ENCODE data around the gene ACVR2B. TPM values are rescaled to one million over a fixed set of nuclear protein-coding genes. Genes with fewer than 3 reads are reported as not detected.

Gene ACVR2B
- total RNA-seq, 1 donor from 2014 or later, result 6.6 TPM

- Histone ChIP-seq H3K4me3 (peak overlapping the region; percentile 28), H3K9me3 (no peaks in the 10 kb centered on the region), H3K27me3 (no peaks in the 10 kb centered on the region), H3K27ac (peak overlapping the region; percentile 48), H3K4me1 (peaks cover 49% of the 10 kb centered on the region), H3K36me3 (no peaks in the 10 kb centered on the region)
- intact Hi-C loops (cut with DNase I), result no loop called here
- TF ChIP-seq, protein P1, sequence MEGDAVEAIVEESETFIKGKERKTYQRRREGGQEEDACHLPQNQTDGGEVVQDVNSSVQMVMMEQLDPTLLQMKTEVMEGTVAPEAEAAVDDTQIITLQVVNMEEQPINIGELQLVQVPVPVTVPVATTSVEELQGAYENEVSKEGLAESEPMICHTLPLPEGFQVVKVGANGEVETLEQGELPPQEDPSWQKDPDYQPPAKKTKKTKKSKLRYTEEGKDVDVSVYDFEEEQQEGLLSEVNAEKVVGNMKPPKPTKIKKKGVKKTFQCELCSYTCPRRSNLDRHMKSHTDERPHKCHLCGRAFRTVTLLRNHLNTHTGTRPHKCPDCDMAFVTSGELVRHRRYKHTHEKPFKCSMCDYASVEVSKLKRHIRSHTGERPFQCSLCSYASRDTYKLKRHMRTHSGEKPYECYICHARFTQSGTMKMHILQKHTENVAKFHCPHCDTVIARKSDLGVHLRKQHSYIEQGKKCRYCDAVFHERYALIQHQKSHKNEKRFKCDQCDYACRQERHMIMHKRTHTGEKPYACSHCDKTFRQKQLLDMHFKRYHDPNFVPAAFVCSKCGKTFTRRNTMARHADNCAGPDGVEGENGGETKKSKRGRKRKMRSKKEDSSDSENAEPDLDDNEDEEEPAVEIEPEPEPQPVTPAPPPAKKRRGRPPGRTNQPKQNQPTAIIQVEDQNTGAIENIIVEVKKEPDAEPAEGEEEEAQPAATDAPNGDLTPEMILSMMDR (IDR thresholded peaks at IDR 0.05), result no peak
- DNase-seq (peak; percentile 86), ATAC-seq (peak; percentile 74)
Measured at GRCh38 chr3:38458796-38459498, 5.3 kb downstream of the ACVR2B start.

DNA sequence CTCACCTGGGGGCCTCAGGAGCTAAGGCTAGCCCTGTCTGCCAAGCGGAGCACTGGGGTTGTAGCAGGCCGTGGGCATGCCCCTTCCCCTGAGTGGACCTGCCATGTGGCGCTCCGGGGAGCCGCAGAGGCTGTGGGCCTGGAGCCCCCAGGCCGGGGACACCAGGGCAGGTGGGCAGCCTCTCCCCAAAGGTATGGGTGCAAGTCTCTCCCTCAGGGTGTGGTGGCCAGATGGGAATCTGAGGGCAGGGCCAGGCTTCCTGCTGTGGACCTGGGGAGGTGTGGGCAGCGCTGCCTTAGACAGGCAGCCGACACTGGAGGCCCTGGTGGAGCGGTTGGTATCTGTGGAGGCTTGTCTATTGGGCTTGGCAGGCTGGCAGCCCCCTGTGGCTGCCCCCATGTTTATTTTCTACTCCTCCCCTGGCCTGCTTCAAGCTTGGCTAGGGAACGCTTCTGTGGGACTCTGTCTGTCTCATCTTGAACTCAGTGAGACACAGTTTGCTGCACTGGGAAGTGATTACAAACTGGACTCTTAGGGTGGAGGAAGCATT, 5.9 kb downstream of the ACVR2B start:
- no peak for DNase-seq
- Histone ChIP-seq H3K4me1 (peaks cover 49% of the 10 kb centered on the region), H3K27me3 (no peaks in the 10 kb centered on the region), H3K9me3 (no peaks in the 10 kb centered on the region), H3K4me3 (peak overlapping the region; percentile 28), H3K36me3 (no peaks in the 10 kb centered on the region), H3K27ac (peak overlapping the region; percentile 48)
- intact Hi-C loops (cut with DNase I), result no loop called here
- peak; percentile 2 for ATAC-seq
- TF ChIP-seq, protein P1 (IDR thresholded peaks at IDR 0.05), result no peak

- Histone ChIP-seq H3K27me3 (no peaks in the 10 kb centered on the region), H3K36me3 (no peaks in the 10 kb centered on the region), H3K4me3 (no peak overlapping the region), H3K27ac (no peak overlapping the region), H3K9me3 (no peaks in the 10 kb centered on the region), H3K4me1 (peaks cover 47% of the 10 kb centered on the region)
- TF ChIP-seq, protein P1 (IDR thresholded peaks at IDR 0.05), result no peak
- DNase-seq, result no peak
- ATAC-seq, result no peak
- intact Hi-C loops (cut with DNase I), result no loop called here
Measured at GRCh38 chr3:38460377-38461270, 6.9 kb downstream of the ACVR2B start.

GRCh38 chr3:38465588-38466154, 12.0 kb downstream of the ACVR2B start:
- H3K27ac ChIP-seq, result no peak overlapping the region
- DNase-seq (no peak), ATAC-seq (no peak)
- intact Hi-C loops (cut with DNase I), result no loop called here
- peaks cover 12% of the 10 kb centered on the region for H3K9me3 ChIP-seq
- no peaks in the 10 kb centered on the region for H3K27me3 ChIP-seq
- no peak overlapping the region for H3K4me3 ChIP-seq
- peaks cover 6% of the 10 kb centered on the region for H3K4me1 ChIP-seq
- TF ChIP-seq, protein P1 (IDR thresholded peaks at IDR 0.05), result no peak
- no peaks in the 10 kb centered on the region for H3K36me3 ChIP-seq

DNA sequence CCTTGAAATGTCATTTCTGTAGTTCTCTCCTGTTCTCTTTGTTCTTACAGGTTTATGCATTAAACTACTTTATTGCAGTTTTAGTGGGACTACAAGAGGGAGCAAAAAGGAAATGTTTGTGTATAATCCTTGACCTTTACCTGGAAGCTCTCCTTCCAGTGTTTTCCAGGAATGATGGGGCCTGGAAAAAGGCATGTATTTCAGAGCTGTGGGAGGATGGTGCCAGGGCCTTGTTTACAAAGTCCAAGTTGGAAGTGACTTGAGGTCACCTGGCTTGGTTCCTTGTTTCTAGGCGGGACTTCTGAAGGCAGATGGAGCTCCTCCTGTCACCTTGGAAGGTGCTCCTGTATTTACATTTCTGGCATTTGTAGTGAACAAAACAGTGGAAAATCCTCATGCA, 15.1 kb downstream of the ACVR2B start:
- H3K9me3 ChIP-seq, result peaks cover 12% of the 10 kb centered on the region
- no peak for DNase-seq
- H3K27me3 ChIP-seq, result no peaks in the 10 kb centered on the region
- H3K36me3 ChIP-seq, result no peaks in the 10 kb centered on the region
- ATAC-seq, result no peak
- TF ChIP-seq, protein P1 (IDR thresholded peaks at IDR 0.05), result no peak
- H3K4me3 ChIP-seq, result no peak overlapping the region
- peaks cover 5% of the 10 kb centered on the region for H3K4me1 ChIP-seq
- intact Hi-C loops (cut with DNase I), result no loop called here
- no peak overlapping the region for H3K27ac ChIP-seq
